GM12891 (cell line): ENCODE results near the gene USP14.

Experiments
- DNase-seq: peaks from one replicate; pipeline ENCODE4 v3.0.0; 2011; ENCODE audit warnings: low spot score; ENCODE audit not compliant: insufficient read length
- FAIRE-seq: peaks from 2 replicates; lab custom pipeline; 2011; peaks lifted over from hg19 to GRCh38; lab: Jason Lieb, UNC
- PAX5 ChIP-seq: IDR thresholded peaks from 2 replicates; pipeline ENCODE4 v1.6.1; 2011; ENCODE audit warnings: low read length, moderate library complexity, mild to moderate bottlenecking; ENCODE audit not compliant: insufficient read depth, severe bottlenecking
- POLR2A ChIP-seq: IDR thresholded peaks from 2 replicates; pipeline ENCODE4 v1.6.1; 2011; ENCODE audit warnings: low read depth, low read length, control low read depth
- POLR2AphosphoS5 ChIP-seq: IDR thresholded peaks from 2 replicates; pipeline ENCODE4 v1.6.1; 2011; ENCODE audit warnings: low read depth, low read length, control low read depth
- POU2F2 ChIP-seq: IDR thresholded peaks from 2 replicates; pipeline ENCODE4 v1.6.1; 2011; ENCODE audit warnings: low read depth, mild to moderate bottlenecking, control low read depth, low read length, moderate library complexity
- SPI1 ChIP-seq: IDR thresholded peaks from 2 replicates; pipeline ENCODE4 v1.6.1; 2011; ENCODE audit warnings: low read depth, low read length, control low read depth
- TAF1 ChIP-seq: IDR thresholded peaks from 2 replicates; pipeline ENCODE4 v1.6.1; 2011; ENCODE audit warnings: low read depth, low read length, control low read depth

USP14 gene

GRCh38 chr18:172361-172760, 14.0 kb downstream of the USP14 start:
- TF ChIP-seq PAX5 (no peak), POLR2A (no peak), POU2F2 (no peak), SPI1 (no peak), POLR2AphosphoS5 (no peak), TAF1 (no peak)
- DNase-seq = no peak
- FAIRE-seq = no peak

DNA sequence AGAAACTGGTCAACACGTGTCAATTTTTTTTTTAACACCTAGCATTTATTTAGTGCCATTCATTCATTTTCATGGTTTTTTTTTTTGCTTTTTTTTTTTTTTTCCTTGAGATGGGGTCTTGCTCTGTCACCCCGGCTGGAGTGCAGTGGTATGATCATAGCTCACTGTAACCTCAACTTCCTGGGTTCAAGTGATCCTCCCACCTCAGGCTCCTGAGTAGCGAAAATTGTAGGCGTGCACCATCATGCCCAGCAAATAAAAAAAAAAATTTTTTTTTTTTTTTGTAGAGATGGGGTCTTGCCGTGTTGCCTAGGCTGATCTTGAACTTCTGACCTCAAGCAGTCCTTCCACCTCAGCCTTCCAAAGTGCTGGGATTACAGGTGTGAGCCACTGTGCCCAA, 21.1 kb downstream of the USP14 start:
- FAIRE-seq (no peak), DNase-seq (no peak)
- TF ChIP-seq SPI1 = no peak
- TF ChIP-seq POU2F2 = no peak
- TF ChIP-seq POLR2A = no peak
- no peak for TF ChIP-seq POLR2AphosphoS5
- TF ChIP-seq PAX5 = no peak
- no peak for TF ChIP-seq TAF1

GRCh38 chr18:181711-182110, 23.4 kb downstream of the USP14 start:
- FAIRE-seq (no peak), DNase-seq (no peak)
- no peak for TF ChIP-seq POLR2AphosphoS5
- no peak for TF ChIP-seq PAX5
- no peak for TF ChIP-seq POU2F2
- TF ChIP-seq POLR2A = no peak
- TF ChIP-seq SPI1 = no peak
- no peak for TF ChIP-seq TAF1

DNA sequence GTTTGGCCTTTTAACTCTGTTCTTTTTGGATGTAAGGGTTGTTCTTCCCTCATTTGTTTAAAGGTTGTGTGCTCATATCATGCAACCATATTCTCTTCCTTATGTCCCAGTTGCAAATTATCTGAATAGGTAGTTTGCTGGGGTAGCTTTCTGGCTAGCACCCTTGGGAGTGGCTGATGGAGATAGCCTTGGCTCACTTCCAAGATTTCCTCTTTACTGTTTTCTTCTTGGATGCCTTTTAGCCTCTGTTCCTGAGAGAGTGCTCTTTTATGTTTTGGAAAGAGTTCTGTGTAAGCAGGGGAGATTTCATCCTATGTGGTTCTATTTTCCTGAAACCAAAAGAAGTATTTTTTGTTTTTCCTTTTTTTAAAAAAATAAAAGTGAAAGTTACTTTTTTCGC, 25.4 kb downstream of the USP14 start:
- FAIRE-seq (no peak), DNase-seq (no peak)
- TF ChIP-seq POLR2AphosphoS5 = no peak
- no peak for TF ChIP-seq PAX5
- TF ChIP-seq SPI1 = no peak
- no peak for TF ChIP-seq POU2F2
- no peak for TF ChIP-seq POLR2A
- no peak for TF ChIP-seq TAF1

- no peak for TF ChIP-seq TAF1
- TF ChIP-seq PAX5 = no peak
- DNase-seq = no peak
- FAIRE-seq = no peak
These were observed 30.9 kb downstream of the USP14 start for GRCh38 chr18:189254-189653.

DNA sequence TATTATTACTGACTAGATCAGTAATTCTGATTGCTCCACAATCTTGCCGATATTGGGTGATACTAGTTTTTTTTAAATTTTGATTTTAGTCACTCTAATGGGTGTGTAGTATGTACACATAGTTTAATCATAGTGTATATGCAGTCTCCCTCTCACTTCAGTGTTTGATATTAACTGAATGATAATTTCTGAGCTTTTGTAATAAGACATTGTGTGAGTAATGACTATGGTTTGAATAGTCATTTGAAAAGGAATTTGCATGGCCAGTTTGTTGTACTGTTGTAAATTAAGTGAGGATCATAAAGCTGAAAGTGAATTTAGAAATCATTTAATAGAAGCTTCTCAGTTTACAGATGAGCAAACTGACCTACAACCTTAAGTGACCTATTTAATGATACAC, 33.4 kb downstream of the USP14 start:
- TF ChIP-seq POLR2A (no peak), SPI1 (no peak), POU2F2 (no peak), POLR2AphosphoS5 (no peak), TAF1 (no peak)
- no peak for DNase-seq
- no peak for FAIRE-seq

DNA sequence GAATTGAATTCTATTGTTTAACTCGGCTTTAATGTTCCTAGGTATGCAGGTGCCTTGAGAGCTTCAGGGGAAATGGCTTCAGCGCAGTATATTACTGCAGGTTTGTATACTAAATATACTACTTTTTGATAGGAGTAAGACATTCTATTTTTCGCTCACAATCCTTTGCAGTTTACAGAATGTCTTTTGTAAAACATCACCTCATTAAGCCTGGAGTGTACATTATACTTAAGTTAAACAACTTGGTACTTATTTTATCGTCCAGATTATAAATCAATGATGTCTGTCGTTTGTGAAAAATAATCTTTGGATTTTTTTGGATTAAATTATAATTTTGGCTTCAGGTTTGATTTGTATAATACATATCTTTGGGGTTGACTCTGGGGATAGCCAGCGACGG, 34.4 kb downstream of the USP14 start:
- FAIRE-seq = no peak
- TF ChIP-seq POU2F2 = no peak
- no peak for TF ChIP-seq POLR2A
- TF ChIP-seq POLR2AphosphoS5 = no peak
- TF ChIP-seq PAX5 = no peak
- TF ChIP-seq SPI1 = no peak
- TF ChIP-seq TAF1 = no peak
- no peak for DNase-seq

DNA sequence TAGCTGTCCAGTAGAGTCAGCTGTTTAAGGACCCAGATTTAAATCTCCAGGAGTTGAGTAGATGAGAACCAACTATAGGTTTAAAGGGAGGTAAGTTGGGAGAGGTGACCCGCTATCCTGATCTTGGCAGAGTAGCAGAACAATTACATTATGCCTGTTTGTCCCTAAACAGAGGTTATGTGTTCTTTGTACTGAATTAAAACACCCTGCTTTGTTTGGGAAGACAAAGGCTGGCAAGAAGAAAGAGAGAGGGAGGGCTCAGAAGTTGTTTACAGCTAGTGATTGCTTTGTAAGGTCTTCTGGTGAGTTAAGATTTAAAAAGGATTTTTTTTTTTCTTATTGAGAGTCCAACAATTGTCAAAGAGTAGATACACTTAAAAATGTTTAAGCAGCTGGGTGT, 37.3 kb downstream of the USP14 start:
- FAIRE-seq (no peak), DNase-seq (no peak)
- TF ChIP-seq PAX5 (no peak), TAF1 (no peak), POLR2AphosphoS5 (no peak), POU2F2 (no peak), POLR2A (no peak), SPI1 (no peak)

DNA sequence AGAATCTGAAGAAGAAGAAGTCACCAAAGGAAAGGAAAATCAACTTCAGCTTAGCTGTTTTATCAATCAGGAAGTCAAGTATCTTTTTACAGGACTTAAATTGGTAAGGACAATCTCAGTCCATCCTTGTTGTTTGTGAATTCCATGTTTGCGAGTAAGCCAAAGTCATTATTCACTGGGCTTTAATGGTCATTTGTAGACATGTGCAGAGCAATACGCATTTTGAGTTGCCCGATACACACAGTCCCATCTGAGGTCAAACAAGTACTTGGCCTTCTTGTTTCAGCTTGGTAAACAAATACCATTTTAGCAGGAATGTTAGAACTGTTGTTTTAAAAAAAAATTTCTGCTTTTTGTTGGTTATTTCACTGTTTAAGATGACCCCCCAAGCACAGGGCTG, 40.9 kb downstream of the USP14 start:
- DNase-seq (no peak), FAIRE-seq (no peak)
- TF ChIP-seq PAX5 (no peak), POLR2AphosphoS5 (no peak), POU2F2 (no peak)

- no peak for DNase-seq
- no peak for TF ChIP-seq PAX5
- no peak for TF ChIP-seq POLR2AphosphoS5
- TF ChIP-seq POU2F2 = no peak
- TF ChIP-seq SPI1 = no peak
- no peak for TF ChIP-seq POLR2A
- no peak for TF ChIP-seq TAF1
- no peak for FAIRE-seq
These were observed 41.4 kb downstream of the USP14 start for GRCh38 chr18:199768-200167.

- DNase-seq (no peak), FAIRE-seq (no peak)
- TF ChIP-seq PAX5 = no peak
- no peak for TF ChIP-seq POU2F2
- no peak for TF ChIP-seq TAF1
- TF ChIP-seq SPI1 = no peak
- TF ChIP-seq POLR2A = no peak
- no peak for TF ChIP-seq POLR2AphosphoS5
These were observed 51.7 kb downstream of the USP14 start for GRCh38 chr18:210075-210474.
